ENCODE data around the gene BNIP5. TPM values are rescaled to one million over a fixed set of nuclear protein-coding genes. Genes with fewer than 3 reads are reported as not detected.
"Not testable (repeated sequence)": the region's sequence is repeated elsewhere in the genome, so short reads cannot be mapped to it uniquely, and the experiment has no call there.

Gene BNIP5
- total RNA-seq, 3 donors from 2014 or later: 8.1 to 17.4 (median 12.6) TPM

DNA sequence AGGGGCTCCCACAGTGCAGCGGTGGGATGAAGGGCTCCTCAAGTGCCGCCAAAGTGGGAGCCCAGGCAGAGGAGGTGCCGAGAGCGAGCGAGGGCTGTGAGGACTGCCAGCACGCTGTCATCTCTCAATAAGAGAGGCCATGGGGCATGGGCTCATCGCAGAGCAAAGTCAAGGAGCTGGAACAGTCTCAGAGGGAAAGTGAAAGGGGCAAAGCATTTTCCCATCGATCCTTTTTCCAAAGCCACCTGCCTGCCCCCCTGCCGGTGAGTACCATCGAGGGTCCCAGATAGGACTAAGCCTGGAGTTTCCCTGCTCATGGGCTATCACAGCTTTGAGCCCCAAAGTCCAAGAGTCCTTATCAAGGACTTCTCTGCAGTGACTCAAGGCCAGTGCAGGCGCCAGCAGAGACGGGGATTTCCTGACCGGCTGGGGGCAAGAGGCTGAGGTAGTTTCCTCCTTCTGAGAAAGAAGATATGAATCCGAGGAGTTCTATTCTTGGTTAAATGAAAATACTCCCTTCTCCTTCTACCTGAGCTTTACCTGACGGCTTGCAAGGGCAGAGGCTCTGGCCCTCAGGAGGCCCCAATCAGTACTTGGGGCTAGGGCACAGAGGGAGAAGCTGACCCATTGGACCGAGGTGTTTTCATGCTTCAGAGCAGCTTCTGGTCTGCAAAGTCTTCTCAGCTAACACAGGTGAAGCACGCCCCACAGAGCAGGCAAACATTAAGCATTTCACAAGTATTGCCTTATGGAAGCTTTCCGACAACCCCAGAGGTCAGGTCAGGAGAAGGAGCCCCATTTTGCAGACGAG, 28.2 kb upstream of the BNIP5 start:
- H3K36me3 ChIP-seq (ENCODE audit: low read depth): no peaks in the 10 kb centered on the region
- TF ChIP-seq, protein P1, sequence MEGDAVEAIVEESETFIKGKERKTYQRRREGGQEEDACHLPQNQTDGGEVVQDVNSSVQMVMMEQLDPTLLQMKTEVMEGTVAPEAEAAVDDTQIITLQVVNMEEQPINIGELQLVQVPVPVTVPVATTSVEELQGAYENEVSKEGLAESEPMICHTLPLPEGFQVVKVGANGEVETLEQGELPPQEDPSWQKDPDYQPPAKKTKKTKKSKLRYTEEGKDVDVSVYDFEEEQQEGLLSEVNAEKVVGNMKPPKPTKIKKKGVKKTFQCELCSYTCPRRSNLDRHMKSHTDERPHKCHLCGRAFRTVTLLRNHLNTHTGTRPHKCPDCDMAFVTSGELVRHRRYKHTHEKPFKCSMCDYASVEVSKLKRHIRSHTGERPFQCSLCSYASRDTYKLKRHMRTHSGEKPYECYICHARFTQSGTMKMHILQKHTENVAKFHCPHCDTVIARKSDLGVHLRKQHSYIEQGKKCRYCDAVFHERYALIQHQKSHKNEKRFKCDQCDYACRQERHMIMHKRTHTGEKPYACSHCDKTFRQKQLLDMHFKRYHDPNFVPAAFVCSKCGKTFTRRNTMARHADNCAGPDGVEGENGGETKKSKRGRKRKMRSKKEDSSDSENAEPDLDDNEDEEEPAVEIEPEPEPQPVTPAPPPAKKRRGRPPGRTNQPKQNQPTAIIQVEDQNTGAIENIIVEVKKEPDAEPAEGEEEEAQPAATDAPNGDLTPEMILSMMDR (IDR thresholded peaks at IDR 0.05): no peak
- no peak for DNase-seq
- intact Hi-C loops (cut with DNase I, micrococcal nuclease): loop anchor here (5.0 to 10.0 kb wide), 2 partner anchors 60 to 63 kb away; no protein-coding TSS in a partner anchor
- H3K9me3 ChIP-seq: no peaks in the 10 kb centered on the region
- ATAC-seq: peak; percentile 39
- no peaks in the 10 kb centered on the region for H3K4me1 ChIP-seq (ENCODE audit: low read depth)
- no peak overlapping the region for H3K4me3 ChIP-seq

GRCh38 chr6:36364061-36364635, 27.5 kb upstream of the BNIP5 start:
- intact Hi-C loops (cut with DNase I, micrococcal nuclease): loop anchor here (5.0 to 10.0 kb wide), 2 partner anchors 59 to 62 kb away; no protein-coding TSS in a partner anchor
- H3K36me3 ChIP-seq (ENCODE audit: low read depth); ATAC-seq; H3K4me1 ChIP-seq (ENCODE audit: low read depth); DNase-seq; H3K4me3 ChIP-seq; H3K9me3 ChIP-seq: not testable (repeated sequence)

GRCh38 chr6:36363371-36363752, 26.7 kb upstream of the BNIP5 start:
- not testable (repeated sequence) for H3K4me3 ChIP-seq; H3K4me1 ChIP-seq (ENCODE audit: low read depth); H3K9me3 ChIP-seq; H3K36me3 ChIP-seq (ENCODE audit: low read depth); DNase-seq; ATAC-seq
- intact Hi-C loops (cut with DNase I, micrococcal nuclease): loop anchor here (5.0 to 10.0 kb wide), 2 partner anchors 59 to 61 kb away; no protein-coding TSS in a partner anchor

GRCh38 chr6:36362551-36363370, 26.1 kb upstream of the BNIP5 start:
- TF ChIP-seq, protein P1 (IDR thresholded peaks at IDR 0.05): no peak
- Histone ChIP-seq H3K4me1 (ENCODE audit: low read depth) (no peaks in the 10 kb centered on the region), H3K36me3 (ENCODE audit: low read depth) (no peaks in the 10 kb centered on the region), H3K9me3 (no peaks in the 10 kb centered on the region), H3K4me3 (no peak overlapping the region)
- DNase-seq: no peak
- ATAC-seq: no peak
- intact Hi-C loops (cut with DNase I, micrococcal nuclease): loop anchor here (5.0 to 10.0 kb wide), 2 partner anchors 58 to 60 kb away; no protein-coding TSS in a partner anchor

DNA sequence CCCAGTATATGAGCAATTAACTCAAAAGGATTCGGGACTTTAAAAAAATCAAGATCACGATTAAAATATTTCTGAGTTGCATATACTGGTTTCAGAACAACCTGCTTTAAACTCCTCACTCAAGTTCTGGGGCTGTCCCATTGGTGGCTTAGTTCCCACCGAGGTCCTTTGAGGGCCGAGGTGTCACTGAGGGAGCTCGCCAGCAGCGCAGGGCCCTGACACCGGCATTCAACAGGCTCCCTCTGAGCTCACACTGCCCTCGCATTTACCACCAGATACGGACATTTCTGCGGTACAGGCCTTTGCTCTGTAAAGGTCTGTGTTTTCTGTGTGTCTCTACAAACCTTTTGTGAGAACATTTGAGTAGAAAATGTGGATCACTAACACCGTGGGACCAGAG, 24.4 kb upstream of the BNIP5 start:
- ATAC-seq (no peak), DNase-seq (no peak)
- H3K9me3 ChIP-seq: no peaks in the 10 kb centered on the region
- TF ChIP-seq, protein P1 (IDR thresholded peaks at IDR 0.05): no peak
- H3K4me3 ChIP-seq: no peak overlapping the region
- intact Hi-C loops (cut with DNase I, micrococcal nuclease): loop anchor here (5.0 to 10.0 kb wide), 2 partner anchors 56 to 59 kb away; no protein-coding TSS in a partner anchor
- H3K4me1 ChIP-seq (ENCODE audit: low read depth): no peaks in the 10 kb centered on the region
- H3K36me3 ChIP-seq (ENCODE audit: low read depth): no peaks in the 10 kb centered on the region

DNA sequence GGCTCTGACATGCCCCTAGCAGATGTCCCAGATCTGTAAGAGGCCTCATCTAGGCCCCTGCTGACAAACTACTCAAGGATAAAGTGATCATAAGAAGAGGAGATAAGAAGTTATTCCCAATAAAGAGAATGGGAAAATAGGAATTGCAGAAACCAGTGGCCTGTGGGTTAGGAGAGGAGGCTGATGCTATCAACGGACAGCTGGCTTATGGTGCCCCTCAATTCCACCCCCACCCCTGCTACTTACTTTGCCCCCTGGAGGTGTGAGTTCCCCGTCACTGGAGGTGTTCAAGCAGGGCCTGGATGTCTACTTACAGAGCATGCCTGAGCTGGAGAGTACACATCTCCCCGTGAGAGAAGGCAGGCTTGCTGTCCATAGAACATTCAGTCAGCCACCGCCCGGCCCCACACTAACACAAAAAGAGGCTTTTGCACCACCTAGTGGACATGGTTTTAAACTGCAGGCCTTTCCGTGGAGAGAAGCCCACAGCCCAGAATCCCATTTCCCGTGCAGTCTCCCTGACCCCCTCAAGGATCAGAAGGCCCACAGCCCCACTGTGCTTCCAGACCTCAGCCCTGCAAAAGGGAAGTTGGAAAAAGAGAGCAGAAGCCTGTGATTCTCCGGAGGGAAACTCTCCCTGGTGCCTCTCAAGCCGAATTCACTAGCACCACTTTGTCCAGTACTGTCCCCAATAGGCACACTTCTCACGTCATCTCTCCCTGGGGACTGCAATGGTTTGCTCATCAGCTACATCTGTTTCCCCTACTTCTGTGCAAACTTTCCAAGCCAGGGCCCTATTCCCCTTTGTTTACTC, 23.8 kb upstream of the BNIP5 start:
- intact Hi-C loops (cut with DNase I, micrococcal nuclease): loop anchor here (5.0 to 10.0 kb wide), 2 partner anchors 56 to 58 kb away; no protein-coding TSS in a partner anchor
- Histone ChIP-seq H3K4me1 (ENCODE audit: low read depth) (no peaks in the 10 kb centered on the region), H3K4me3 (no peak overlapping the region), H3K36me3 (ENCODE audit: low read depth) (no peaks in the 10 kb centered on the region), H3K9me3 (no peaks in the 10 kb centered on the region)
- DNase-seq (peak; percentile 74 to 87 (median 75)), ATAC-seq (peak; percentile 96)
- TF ChIP-seq, protein P1 (IDR thresholded peaks at IDR 0.05): peak; percentile 74
